Stimulated activated CD8-positive, alpha-beta memory T cell treated with anti-CD3 and anti-CD28 coated beads, Interleukin-12 subunit alpha, Interleukin-12 subunit beta, amount 100 ng/mL, for 24 hours (primary cell): Measurements from ENCODE around the gene IRF2BP2.

Source experiments
- DNase-seq: peaks from one replicate; pipeline ENCODE4 v3.0.0-alpha.2; 2020; ENCODE audit errors: extremely low read depth

IRF2BP2 gene

GRCh38 chr1:234584420-234584805 lies 25.6 kb downstream of the IRF2BP2 start:
- DNase-seq: no peak

GRCh38 chr1:234583755-234584419 lies 26.1 kb downstream of the IRF2BP2 start:
- DNase-seq: no peak

- no peak for DNase-seq
These were observed 27.2 kb downstream of the IRF2BP2 start for GRCh38 chr1:234582681-234583301.

DNA sequence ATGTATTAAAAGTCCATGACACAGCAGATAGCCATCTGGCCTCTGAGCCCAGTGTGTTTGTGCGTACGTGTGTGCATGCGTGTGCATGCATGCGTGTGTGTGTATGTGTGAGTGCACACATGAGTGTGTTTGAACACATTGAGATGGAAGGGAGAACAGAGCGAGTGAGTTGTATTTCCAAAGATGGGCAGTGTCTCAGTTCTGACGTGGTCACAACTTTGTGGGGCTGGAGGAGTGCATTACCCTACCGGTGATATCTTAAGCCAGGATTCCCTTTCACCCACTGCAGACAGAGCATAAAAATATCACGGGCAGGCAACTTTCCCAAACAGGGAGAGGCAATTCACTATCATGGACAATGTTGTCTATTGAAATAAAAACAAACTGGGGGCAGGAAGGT lies 27.8 kb downstream of the IRF2BP2 start:
- DNase-seq: no peak

DNA sequence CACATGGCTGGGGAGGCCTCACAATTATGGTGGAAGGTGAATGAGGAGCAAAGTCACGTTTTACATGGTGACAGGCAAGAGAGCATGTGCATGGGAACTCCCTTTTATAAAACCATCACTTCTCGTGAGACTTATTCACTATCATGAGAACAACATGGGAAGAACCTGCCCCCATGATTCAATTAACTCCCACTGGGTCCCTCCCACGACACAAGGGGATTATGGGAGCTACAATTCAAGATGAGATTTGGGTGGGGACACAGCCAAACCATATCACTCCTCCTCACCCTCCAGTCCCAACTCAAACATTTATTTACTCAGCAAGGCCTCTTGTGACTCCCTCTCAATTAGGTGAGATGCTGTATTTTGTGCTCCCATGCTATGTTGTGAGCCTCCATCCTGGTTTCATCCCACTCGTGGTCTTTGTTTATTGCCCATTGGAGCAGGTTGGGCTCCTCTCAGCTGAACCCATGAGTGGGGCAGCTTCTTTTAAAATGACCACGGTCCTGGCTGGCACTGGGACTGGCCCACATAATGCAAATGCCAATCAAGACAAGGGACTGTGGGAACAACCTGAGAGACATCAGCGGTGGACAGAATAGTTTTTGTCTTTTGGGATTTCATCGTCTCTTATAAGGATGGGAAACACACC lies 28.8 kb downstream of the IRF2BP2 start:
- DNase-seq: no peak

GRCh38 chr1:234579967-234580366 lies 30.0 kb downstream of the IRF2BP2 start:
- DNase-seq: no peak

DNA sequence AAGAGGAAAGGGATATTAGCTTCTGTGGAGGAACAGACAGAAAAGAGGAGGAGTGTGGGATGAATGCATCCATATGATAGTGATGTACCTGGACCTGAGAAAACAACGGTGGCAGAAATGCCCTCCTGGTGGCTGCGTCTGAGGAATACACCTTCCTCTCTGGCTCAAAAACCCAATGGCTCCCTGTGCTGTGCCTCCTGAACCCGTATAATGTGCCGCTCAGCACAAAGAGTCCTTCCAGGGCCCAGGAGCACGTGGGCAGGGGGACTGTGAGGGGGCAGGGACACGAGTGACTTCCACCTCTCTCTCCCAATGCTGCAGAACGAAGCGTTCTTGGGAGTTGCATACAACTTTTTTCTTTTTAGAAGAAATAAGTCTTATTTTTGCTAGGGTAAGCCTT lies 31.2 kb downstream of the IRF2BP2 start:
- no peak for DNase-seq

- DNase-seq: no peak
These were observed 31.9 kb downstream of the IRF2BP2 start for GRCh38 chr1:234578087-234578486.

GRCh38 chr1:234573711-234574299 lies 36.2 kb downstream of the IRF2BP2 start:
- DNase-seq: no peak

DNA sequence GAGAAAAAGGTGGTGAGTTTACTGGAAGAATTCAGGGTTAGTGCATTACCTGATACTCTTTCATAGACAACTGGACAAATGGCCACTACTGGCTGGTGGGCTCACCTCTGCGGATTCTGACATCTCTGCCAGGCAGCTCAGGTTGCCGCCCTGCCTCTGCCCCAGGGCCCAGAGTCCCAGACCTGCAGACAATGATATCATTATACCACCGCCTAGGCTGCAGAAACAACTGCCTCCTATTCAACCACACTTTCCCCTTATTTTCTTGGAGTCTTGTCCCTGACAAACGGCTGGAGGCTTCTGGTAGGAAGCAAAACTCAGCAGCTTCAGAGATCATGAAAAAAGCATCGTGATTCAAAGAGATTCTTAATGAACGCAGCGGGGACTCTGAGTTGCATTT lies 37.0 kb downstream of the IRF2BP2 start:
- no peak for DNase-seq

- DNase-seq: no peak
These were observed 38.3 kb downstream of the IRF2BP2 start for GRCh38 chr1:234571702-234572101.

DNA sequence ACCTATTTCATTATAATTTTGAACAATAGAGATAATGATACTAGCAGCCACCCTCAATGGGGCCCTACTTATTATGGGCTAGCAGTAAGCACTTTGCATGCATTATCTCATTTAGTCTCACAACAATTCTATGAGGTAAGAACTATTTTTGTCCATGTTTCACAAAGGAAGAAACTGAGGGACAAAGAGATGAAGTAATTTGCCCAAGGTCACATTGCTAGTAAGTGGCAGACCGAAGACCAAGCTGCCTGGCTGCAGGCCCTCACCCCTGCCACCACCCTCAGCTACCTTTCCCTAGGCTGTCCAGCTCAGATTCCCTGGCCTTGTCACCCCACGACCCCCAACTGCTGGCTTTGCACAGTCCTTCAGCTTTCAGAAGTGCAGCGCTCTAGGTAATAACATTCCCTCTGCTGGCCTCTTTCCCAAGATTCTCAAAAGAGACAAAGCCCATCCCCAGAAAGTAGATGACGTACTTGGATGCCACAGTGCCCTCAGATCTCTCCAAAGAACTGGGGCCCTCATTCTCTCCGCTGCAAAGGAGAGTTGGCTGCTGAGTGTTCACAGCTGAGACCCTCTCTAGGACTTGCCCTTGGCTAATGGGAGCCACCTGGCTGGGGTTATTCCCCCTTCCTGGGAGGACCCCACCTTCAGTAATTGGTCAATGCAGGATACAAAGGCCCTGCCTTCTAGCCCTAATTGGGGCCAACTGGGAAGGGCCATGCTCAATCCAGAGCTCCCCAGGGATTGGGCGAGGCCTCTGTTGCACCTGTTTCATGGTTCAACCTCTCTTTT lies 39.5 kb downstream of the IRF2BP2 start:
- no peak for DNase-seq

DNA sequence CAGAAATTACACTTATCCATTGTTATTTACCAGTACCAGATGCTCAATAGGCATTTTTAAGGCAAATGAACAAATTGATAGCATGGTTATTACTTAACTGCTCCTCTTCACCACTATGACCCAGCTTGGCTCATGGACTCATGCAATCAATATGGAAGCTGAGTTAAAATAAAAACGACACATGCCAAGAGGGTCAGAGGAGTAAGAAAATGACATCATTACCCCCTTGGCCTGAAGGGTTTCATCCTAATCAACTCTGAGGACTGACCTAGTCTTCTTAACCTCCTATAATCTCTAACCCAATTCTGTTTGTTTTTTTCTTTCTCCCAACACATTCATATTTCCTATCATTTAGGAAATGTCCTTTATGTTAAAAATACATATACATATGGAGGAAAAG lies 41.6 kb downstream of the IRF2BP2 start:
- no peak for DNase-seq

DNA sequence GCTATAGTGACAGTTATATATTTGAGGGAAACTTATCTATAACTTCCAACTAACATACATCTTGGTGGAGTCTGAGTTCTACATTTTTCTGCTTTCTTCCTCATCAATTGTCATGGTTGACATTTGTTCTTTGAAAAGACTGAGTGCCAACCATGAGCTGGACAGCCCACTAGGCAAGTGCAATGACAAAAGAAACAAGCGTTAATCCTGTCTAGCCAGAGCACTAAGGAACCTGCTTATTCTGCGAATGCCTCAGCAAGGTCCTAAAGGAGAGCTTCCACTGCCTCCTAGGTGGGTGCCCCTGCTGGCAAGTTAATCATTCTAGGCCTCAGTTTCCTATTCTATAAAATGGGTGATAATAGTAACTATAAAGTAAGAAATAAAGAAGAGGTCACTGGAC lies 44.8 kb downstream of the IRF2BP2 start:
- no peak for DNase-seq

DNA sequence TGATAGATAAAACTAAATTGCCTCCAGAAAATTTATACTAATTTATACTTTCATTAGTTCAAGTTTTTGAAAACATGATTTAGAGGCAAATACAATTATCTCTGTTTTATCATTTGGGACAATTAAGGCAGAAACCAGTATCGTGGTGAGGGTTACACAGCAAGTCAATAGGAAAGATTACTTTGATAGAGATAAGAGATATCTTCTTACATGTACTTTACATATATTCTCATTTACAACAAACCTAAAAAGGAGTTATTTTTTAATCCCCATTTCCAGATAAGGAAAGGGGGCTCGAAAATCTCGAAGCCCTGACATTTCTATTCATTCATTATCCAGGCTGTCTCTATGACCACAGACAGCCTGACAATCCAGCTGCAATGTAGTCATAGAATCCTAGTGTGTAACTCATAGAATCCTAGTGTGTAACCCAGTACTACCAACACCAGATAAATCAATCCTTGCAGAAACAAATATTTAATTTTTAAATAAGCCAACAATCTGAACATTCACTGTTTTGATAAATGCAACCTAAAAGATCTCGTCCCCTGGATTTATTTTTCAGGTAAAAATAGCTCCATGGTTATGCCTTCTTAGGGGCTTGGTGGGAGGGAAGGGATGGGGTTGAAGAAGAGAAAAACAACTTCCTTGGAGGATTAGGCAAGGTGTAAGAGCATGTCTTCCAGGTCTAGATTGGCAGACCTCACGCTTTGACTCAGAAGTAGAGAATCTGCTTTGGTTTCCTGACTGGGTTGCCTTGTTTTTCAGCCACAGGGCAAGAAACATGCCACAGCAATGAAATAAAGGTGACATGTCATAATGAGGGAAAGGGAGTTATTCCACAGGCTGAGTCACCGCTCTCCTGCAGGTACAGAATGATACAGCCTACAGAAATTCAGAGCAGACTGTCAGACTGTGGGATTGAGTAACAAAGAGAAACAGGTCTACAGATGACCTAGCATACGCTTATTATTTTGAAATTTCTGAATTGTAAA lies 45.6 kb downstream of the IRF2BP2 start:
- no peak for DNase-seq

DNA sequence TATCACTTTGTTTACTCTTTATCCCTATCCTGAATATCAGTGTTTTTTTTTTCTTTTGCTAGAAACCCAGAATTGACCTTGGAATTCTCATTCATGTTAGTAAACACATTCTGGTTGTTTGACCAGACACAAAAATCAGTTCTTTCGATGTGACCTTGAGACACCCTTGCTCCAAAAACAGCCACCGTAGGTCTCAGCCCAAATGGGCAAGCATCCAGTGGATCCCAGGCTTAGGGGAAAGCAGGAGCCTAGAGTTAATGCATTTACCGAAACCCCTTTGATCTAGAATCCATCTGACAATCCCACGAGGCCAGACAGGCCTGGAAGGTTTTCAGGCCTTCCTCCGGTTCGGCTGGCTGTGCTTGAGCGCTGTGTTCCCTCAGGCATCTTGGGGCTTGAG lies 47.6 kb downstream of the IRF2BP2 start:
- no peak for DNase-seq

GRCh38 chr1:234561319-234561718 lies 48.7 kb downstream of the IRF2BP2 start:
- no peak for DNase-seq

GRCh38 chr1:234559902-234560676 lies 49.9 kb downstream of the IRF2BP2 start:
- DNase-seq: no peak

DNA sequence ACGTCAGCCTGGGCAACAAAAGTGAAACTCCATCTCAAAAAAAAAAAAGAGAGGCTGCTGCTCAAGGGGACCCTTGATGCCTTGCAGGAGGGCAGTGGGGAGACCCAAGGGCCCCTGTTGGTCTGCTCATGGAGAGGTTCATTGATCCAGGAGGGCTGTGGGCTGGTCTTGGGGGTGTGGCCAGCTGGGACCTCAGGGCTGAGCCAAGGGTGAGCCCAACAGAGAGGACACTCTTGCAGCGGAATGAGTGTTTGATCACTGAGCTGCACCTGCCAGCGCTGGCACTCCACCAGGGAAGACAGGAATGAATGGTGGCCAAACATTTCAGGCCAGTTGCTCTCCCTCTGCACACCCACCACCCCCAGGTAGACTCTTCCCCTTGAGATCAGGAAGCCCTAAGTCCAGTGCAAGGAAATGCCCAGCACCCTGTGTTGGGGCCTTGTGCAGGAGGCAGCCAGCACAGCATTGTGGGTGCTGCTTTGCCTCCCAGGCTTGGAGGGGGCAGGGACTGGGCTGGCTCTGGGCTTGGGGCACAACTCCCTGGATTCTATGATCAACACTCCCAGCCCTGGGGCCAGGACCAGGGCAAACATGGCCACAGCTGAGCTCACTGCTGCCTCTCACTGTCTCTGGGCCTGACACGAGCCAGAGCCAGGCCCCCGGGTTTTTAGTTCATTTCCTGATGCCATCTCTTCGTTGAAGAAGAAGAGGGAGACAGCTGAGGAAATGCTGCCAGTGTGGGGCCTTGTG lies 50.7 kb downstream of the IRF2BP2 start:
- no peak for DNase-seq
